ENCODE data around the gene KHDC4.

GRCh38 chr1:155867766-155868165 is 66.4 kb downstream of the KHDC4 start:
- TF ChIP-seq CTCF (IDR thresholded peaks at IDR 0.05) (no peak), POLR2A (IDR thresholded peaks at IDR 0.05) (no peak)
